ENCODE measurements around the gene PIH1D1. TPM values are rescaled to one million over a fixed set of nuclear protein-coding genes. Genes with fewer than 3 reads are reported as not detected.
"Not testable (repeated sequence)": the region's sequence is repeated elsewhere in the genome, so short reads cannot be mapped to it uniquely, and the experiment has no call there.

PIH1D1 gene
- total RNA-seq, 2 experiments from 2014 or later = 124 to 126 TPM

DNA sequence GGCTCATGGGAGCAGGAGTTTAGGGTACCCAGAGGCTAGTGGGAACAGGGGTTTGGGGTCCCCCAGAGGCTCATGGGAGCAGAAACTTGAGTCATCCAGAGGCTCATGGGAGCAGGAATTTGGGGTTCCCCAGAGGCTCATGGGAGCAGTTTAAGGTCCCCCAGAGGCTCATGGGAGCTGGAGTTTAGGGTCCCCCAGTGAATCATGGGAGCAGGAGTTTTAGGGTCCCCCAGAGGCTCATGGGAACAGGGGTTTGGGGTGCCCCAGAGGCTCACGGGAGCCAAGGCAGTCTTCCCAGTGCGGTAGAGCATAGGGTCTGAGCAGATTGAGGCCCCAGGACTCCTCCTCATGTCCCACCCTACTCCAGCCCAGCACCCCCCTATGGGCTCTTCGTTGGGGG, 13.8 kb upstream of the PIH1D1 start:
- no peak overlapping the region for H3K27ac Mint-ChIP-seq
- ATAC-seq (no peak), DNase-seq (no peak)
- H3K4me1 Mint-ChIP-seq (ENCODE audit: low read depth) = peaks cover 17% of the 10 kb centered on the region
- no peak overlapping the region for H3K4me3 Mint-ChIP-seq
- H3K9me3 Mint-ChIP-seq = no peaks in the 10 kb centered on the region
- peaks cover 11% of the 10 kb centered on the region for H3K36me3 Mint-ChIP-seq (ENCODE audit: low read depth)
- no peaks in the 10 kb centered on the region for H3K27me3 Mint-ChIP-seq
- no peak for TF ChIP-seq CTCF (IDR thresholded peaks at IDR 0.05)
- CTCF ChIA-PET = no interaction called here
- intact Hi-C loops (cut with micrococcal nuclease) = no loop called here
- POLR2A ChIA-PET = interaction anchor here (0.8 to 1.5 kb wide), 3 partner anchors 10 to 34 kb away, joined by 3 to 4 read pairs (median 4); no protein-coding TSS in a partner anchor

DNA sequence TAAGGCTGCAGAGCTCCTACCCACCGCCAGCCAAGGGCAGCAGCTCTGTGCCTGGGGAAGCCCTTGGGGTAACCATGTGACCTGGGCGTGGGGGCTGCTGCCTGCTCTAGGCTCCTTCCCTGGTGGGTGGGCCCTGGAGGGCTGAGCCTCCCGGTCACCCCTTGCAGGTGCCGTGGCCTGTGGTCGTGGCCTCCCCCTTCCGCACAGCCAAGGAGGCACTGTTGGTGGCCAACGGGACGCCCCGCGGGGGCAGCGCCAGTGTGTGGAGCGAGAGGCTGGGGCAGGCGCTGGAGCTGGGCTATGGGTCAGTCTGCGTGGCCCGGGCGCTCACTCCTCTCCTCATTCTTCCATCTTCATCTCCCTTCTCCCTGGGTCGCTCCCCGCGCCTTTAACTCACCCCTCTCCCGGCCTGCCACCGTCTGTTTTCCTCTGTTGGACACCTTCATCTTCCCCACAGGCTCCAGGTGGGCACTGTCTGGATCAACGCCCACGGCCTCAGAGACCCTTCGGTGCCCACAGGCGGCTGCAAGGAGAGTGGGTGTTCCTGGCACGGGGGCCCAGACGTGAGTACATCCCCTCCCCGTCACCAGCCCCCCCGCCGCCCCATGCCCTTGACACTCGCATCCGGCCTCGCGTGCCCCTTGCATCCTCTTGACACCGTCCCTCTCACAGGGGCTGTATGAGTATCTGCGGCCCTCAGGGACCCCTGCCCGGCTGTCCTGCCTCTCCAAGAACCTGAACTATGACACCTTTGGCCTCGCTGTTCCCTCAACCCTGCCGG, 12.5 kb upstream of the PIH1D1 start:
- DNase-seq (no peak), ATAC-seq (no peak)
- Mint-ChIP-seq H3K4me1 (ENCODE audit: low read depth) (peaks cover 9% of the 10 kb centered on the region), H3K27me3 (no peaks in the 10 kb centered on the region), H3K9me3 (no peaks in the 10 kb centered on the region), H3K4me3 (no peak overlapping the region), H3K27ac (no peak overlapping the region), H3K36me3 (ENCODE audit: low read depth) (peaks cover 16% of the 10 kb centered on the region)
- TF ChIP-seq CTCF (IDR thresholded peaks at IDR 0.05) = no peak
- intact Hi-C loops (cut with micrococcal nuclease) = no loop called here
- ChIA-PET POLR2A (interaction anchor here (1.2 kb wide), 1 partner anchor 11 kb away, joined by 3 read pairs; no protein-coding TSS in a partner anchor), CTCF (no interaction called here)

GRCh38 chr19:49462492-49462891, 10.9 kb upstream of the PIH1D1 start:
- Mint-ChIP-seq H3K4me1 (ENCODE audit: low read depth) (no peaks in the 10 kb centered on the region), H3K9me3 (no peaks in the 10 kb centered on the region), H3K4me3 (no peak overlapping the region), H3K36me3 (ENCODE audit: low read depth) (peaks cover 10% of the 10 kb centered on the region), H3K27ac (no peak overlapping the region), H3K27me3 (no peaks in the 10 kb centered on the region)
- ChIA-PET POLR2A (no interaction called here), CTCF (no interaction called here)
- DNase-seq = no peak
- no peak for ATAC-seq
- TF ChIP-seq CTCF (IDR thresholded peaks at IDR 0.05) = no peak
- intact Hi-C loops (cut with micrococcal nuclease) = no loop called here

- ATAC-seq = no peak
- CTCF ChIA-PET = no interaction called here
Measured at GRCh38 chr19:49461656-49462055, 10.0 kb upstream of the PIH1D1 start.

DNA sequence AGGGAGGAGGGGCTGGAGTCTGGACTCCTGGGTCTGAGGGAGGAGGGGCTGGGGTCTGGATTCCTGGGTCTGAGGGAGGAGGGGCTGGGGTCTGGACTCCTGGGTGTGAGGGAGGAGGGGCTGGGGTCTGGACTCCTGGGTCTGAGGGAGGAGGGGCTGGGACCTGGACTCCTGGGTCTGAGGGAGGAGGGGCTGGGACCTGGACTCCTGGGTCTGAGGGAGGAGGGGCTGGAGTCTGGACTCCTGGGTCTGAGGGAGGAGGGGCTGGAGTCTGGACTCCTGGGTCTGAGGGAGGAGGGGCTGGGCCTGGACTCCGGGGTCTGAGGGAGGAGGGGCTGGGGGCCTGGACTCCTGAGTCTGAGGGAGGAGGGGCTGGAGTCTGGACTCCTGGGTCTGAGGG, 9.5 kb upstream of the PIH1D1 start:
- H3K4me3 Mint-ChIP-seq; H3K4me1 Mint-ChIP-seq (ENCODE audit: low read depth); CTCF ChIA-PET; DNase-seq; H3K9me3 Mint-ChIP-seq; intact Hi-C loops (cut with micrococcal nuclease); ATAC-seq; H3K27me3 Mint-ChIP-seq; POLR2A ChIA-PET; H3K27ac Mint-ChIP-seq: not testable (repeated sequence)
- H3K36me3 Mint-ChIP-seq (ENCODE audit: low read depth) = peaks cover 18% of the 10 kb centered on the region

More at GRCh38 chr19:49461656-49462055, 10.0 kb upstream of the PIH1D1 start:
- Mint-ChIP-seq H3K4me1 (ENCODE audit: low read depth) (peaks cover 4% of the 10 kb centered on the region), H3K27me3 (no peaks in the 10 kb centered on the region), H3K36me3 (ENCODE audit: low read depth) (peaks cover 13% of the 10 kb centered on the region), H3K27ac (no peak overlapping the region), H3K4me3 (no peak overlapping the region), H3K9me3 (no peaks in the 10 kb centered on the region)
- TF ChIP-seq CTCF (IDR thresholded peaks at IDR 0.05) = no peak
- POLR2A ChIA-PET = no interaction called here
- no peak for DNase-seq
- intact Hi-C loops (cut with micrococcal nuclease) = no loop called here

Measured in activated CD8-positive, alpha-beta T cell treated with anti-CD3 and anti-CD28 coated beads for 36 hours (primary cell).